HG02840 (cell line): ENCODE data around the gene JAZF1.
"Not testable (repeated sequence)": the region's sequence is repeated elsewhere in the genome, so short reads cannot be mapped to it uniquely, and the experiment has no call there.

ENCODE experiments used
- ATAC-seq: cut with Tn5 transposase; IDR thresholded peaks from one replicate; pipeline ENCODE4 v1.9.1; 2021; ENCODE audit warnings: mild to moderate bottlenecking, moderate library complexity, moderate number of reproducible peaks; ENCODE audit not compliant: unreplicated experiment, low FRiP score

Gene JAZF1

GRCh38 chr7:27929127-27929526, 251.5 kb downstream of the JAZF1 start:
- no peak for ATAC-seq

GRCh38 chr7:27928001-27928400, 252.6 kb downstream of the JAZF1 start:
- no peak for ATAC-seq

GRCh38 chr7:27925573-27926201, 254.9 kb downstream of the JAZF1 start:
- no peak for ATAC-seq

- ATAC-seq: no peak
Observed at GRCh38 chr7:27923642-27923980, 257.0 kb downstream of the JAZF1 start.

- no peak for ATAC-seq
Observed at GRCh38 chr7:27922907-27923641, 257.5 kb downstream of the JAZF1 start.

GRCh38 chr7:27922389-27922788, 258.2 kb downstream of the JAZF1 start:
- not testable (repeated sequence) for ATAC-seq

- ATAC-seq: no peak
Observed at GRCh38 chr7:27921081-27921836, 259.3 kb downstream of the JAZF1 start.

GRCh38 chr7:27920281-27920946, 260.2 kb downstream of the JAZF1 start:
- no peak for ATAC-seq

- no peak for ATAC-seq
Observed at GRCh38 chr7:27918503-27918902, 262.1 kb downstream of the JAZF1 start.

GRCh38 chr7:27917774-27918314, 262.8 kb downstream of the JAZF1 start:
- no peak for ATAC-seq

- no peak for ATAC-seq
Observed at GRCh38 chr7:27917119-27917518, 263.5 kb downstream of the JAZF1 start.

GRCh38 chr7:27916372-27916771, 264.2 kb downstream of the JAZF1 start:
- ATAC-seq: no peak

GRCh38 chr7:27914409-27914808, 266.2 kb downstream of the JAZF1 start:
- no peak for ATAC-seq

- no peak for ATAC-seq
Observed at GRCh38 chr7:27912751-27913150, 267.8 kb downstream of the JAZF1 start.

GRCh38 chr7:27911920-27912319, 268.7 kb downstream of the JAZF1 start:
- no peak for ATAC-seq

- no peak for ATAC-seq
Observed at GRCh38 chr7:27910326-27910725, 270.3 kb downstream of the JAZF1 start.

GRCh38 chr7:27908534-27909165, 271.9 kb downstream of the JAZF1 start:
- ATAC-seq: no peak

GRCh38 chr7:27906385-27907091, 274.1 kb downstream of the JAZF1 start:
- ATAC-seq: no peak

GRCh38 chr7:27905951-27906350, 274.6 kb downstream of the JAZF1 start:
- no peak for ATAC-seq
